ENCODE results near the gene DAPK2.
"Not testable (repeated sequence)": the region's sequence is repeated elsewhere in the genome, so short reads cannot be mapped to it uniquely, and the experiment has no call there.

Gene DAPK2

DNA sequence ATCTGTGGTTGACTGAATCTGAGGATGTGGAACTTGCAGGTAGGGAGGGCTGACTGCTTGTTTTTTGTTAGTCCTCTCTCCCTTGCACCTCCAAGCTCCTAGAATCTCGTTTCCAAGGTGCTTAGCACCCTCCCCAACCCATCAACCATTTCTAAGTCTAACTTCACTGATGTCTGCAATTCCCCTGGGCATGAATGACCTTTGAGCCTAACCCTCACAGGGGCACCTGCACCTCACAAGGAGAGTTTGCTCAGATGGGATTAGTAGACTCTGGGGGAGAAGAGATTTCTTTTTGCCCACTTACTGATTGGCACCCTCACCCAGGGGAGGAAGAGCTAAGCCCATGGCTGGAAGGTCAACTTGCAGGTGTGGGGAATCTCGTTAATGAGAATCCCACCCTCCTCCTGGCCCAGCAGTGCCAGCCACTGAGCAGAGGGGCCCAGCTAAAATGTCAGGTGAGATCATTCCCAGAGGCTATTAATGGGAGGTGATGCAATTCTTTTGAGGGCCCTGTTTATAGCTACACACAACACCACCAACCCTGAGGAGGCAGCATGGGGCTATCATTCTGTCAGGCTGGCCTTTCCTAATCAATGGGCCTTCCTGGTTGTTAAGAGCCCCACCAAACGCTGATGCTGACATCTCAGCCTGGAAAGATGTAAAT is 130.9 kb downstream of the DAPK2 start:
- DNase-seq (ENCODE audit: low spot score) = no peak

DNA sequence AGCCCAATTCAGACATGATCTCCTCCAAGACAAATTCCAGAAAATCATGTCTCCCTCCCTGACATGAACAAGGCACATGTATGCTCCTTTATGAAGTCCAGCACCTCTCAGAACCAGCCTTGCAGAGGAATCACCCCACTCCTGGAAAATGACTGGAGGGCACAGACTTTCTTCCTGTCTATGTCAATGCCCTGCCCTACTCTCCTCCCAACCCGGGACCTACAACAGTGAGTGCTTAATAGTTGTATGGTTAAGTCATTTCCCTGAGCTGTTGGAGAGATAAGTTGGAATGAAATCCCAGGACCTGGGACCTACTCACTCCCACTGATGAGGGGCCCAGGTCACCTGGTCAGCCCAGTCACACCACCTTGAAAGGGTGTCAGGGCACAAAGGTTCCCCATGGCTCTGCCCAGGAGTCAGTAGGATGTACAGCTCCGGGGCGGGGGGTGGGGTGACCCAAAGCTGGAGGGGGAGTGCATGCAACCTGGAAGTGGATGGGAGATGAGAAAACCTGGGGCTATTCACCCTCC is 132.4 kb downstream of the DAPK2 start:
- no peak for DNase-seq (ENCODE audit: low spot score)

DNA sequence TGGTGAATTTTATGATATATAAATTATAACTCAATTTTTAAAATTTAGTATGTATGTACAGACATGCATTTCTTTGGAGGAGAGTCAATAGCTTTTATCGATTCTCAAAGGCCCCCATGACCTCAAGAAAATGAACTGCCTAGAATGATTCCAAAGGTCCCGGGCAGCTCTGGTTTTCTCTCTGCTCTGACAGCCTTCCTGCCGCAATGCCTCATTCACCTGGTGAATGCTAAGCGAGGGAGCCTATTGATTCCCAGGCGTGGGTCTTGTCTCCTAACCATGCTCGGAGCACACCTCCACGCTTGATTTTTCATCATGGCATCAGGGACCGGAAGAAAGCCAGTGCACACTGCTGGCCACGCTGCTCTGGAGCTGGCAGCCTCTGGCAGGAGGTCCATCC is 132.9 kb downstream of the DAPK2 start:
- no peak for DNase-seq (ENCODE audit: low spot score)

DNA sequence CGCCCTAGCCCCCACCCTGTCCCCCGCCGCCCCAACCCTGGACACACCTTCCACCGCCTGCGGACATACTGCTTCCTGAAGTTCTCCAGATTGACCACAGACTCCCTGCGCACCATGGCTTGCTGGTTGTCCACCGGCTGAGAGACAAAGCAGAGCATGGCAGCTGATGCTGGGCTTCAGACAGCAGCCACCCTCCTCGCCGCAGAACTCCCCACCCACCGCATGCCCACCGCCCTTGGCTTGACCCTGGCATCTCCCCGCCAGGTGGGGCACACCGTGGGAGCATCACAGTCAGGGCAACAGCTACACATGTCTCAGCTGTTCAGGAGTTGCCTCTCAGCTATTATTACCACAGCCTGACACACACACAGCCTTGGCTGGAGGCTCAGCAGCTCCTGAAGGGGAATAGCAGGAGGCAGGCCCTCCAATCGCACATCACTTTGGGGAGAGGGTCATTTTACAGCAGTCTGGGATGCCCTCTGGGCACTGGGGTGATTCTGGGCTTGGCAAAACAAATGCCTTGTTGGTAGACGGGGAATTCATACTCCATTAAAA is 134.1 kb downstream of the DAPK2 start:
- DNase-seq (ENCODE audit: low spot score) = no peak

DNA sequence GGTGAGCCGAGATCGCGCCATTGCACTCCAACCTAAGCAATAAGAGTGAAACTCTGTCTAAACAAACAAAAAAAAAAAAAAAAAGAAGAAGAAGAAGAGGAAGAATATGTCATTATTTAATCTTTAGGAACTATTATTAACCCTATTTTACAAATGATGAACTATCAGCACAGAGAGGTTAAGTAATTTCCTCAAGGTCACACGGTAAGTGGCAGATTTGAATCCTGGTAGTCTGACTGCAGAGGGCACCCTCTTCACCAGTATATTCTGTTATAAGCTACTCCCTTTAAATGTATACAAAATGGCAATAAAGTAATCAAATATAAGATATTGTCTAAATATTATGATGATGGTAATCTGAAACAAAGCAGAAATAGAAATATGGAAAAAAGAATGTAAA is 135.1 kb downstream of the DAPK2 start:
- DNase-seq (ENCODE audit: low spot score) = no peak

DNA sequence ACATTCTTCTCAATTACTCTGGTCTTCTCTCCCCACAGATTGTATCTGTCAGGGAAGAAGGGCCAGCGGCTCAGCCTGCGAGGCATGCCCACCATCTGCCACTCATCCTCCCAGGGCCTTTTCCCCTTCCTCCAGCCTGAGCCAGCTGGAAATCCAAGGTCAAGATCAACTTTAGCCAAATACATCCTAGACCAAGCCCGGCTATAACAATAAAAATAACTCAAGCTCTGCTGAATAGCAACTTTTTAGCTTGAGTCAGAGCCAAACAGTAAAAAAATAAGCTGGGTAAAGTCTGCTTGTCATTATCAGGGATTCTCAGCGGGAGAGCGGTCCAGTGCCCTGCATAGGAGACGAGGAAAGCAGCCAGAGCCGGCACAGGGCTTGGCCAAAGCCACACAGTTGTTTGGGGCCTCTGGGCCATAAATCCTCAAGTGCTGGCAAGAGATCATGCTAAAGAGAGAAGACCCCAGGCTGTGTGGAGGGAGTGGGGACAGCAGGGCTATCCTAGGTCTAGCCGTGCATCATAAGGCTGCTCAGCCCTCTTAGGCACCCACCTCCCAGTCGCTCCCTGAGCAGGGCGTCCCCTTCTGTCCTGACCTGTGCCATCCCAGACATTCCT is 136.4 kb downstream of the DAPK2 start:
- no peak for DNase-seq (ENCODE audit: low spot score)

DNA sequence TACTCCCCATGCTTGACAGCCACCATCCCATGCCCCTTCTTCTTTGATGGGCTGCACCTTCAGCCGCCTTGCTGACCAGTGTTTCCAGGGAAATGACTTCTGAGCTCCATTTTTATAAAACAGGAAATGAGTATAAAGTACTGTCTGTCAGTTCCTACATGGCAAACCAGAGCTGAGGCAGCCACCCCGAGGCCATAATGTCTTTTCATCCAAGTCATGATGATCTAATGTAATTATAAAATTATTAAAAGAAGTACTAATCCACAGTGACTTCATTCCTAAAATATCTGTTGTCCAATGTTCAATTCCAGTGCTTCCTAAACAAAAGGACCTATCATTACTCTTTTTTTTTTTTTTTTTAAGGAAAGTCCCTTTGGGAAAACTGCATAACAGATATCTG is 137.3 kb downstream of the DAPK2 start:
- DNase-seq (ENCODE audit: low spot score) = no peak

DNA sequence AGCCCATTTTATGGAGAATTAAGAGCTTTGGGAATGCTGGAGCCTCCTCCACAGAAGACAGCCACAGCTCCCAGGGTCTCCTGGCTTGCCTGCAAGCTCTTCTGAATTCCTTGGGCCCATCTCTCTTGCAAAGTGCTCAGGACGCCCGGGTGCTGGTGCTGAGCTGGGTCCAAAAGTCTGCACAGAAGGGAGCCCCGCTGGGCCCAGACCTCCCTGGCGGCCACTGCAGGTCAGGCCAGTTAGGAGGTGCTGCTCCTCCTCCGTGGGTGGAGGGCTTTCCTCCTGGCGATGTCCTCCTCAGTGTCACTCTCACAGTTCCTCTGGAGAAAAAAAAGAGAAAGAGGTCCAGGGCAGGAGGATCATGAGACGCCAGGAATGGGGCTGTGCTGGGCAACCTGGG is 138.0 kb downstream of the DAPK2 start:
- no peak for DNase-seq (ENCODE audit: low spot score)

DNA sequence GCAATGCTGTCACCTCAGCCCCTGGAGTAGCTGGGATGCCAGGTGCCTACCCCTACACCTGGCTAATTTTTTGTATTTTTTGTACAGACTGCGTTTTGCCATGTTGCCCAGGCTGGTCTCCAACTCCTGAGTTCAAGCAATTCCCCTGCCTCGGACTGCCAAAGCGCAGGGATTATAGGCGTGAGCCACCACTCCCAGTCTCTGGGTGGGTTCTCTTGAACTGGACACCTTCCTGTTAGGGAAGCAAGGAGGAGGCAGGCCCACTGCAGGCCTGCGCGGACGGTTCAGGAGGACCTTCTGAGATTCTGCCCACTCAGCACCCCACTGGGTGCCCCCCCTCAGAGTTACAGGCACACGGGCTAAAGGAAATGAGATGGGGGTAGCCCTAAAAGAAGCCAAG is 138.8 kb downstream of the DAPK2 start:
- no peak for DNase-seq (ENCODE audit: low spot score)

DNA sequence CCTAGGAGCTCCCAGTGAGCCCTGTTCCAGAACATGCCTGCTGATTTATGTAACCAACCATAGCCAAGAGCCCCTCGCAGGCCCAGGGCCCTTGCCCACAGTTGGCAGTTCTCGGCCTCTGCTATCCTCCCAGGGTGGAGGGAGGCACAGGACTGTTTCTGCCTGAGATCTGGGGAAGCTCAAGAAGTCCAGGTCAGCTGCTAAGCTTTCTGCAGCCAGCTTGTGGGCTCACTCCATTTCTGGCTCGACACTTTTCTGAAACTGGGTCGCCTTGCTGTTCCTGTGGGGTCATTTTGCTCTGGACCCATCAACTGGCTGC is 140.1 kb downstream of the DAPK2 start:
- no peak for DNase-seq (ENCODE audit: low spot score)

DNA sequence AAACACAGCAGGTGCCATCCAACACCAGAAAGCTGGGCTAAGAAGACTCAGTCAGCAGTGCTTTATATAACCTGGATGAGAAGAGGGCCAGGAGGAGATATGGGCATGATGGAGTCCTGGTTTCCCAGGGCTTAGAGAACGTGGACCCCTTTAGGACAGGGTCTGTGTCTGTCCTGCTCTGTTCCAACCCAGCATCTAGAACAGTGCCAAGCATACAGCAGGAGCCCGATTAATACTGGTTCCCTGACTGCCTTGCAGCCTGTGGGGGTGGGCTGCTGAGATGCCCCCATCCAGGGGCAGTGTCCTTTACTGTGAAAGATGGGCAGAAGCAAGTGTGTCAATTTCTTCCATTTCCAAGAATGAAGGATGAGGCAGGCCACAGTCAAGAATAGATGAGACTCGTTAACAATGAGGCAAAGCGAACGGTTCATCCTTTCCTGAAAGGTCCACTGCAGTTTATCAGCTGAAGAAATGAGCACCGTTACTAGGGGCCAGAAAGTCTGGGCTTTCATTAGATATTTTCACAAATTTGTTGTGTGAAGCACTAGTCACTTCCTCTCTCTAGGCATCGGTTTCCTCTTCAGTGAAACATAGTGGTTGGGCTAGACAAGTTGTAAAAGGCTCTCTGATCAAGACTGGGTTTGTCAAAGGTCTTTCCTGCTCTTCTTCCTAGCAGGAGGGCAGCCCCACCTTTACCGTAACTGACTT is 140.6 kb downstream of the DAPK2 start:
- no peak for DNase-seq (ENCODE audit: low spot score)

DNA sequence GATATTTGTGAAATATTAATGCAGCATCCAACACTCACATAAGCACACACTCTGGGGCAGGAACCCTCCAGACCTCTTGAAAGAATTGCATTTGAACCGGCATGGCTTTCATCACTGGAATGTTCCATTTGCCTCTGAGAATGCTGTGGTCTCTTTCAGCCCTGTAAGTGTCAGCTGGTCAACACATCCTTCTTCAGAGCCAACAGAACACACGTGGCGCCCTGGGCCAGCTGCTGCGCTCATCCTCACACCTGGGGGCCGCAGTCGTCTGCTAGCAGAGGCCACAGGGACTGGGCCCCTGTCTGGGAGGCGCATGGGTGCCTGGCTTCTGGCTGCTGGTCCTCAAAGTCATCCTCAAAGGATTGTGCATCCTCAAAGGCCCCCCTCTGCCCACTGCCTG is 141.2 kb downstream of the DAPK2 start:
- no peak for DNase-seq (ENCODE audit: low spot score)

DNA sequence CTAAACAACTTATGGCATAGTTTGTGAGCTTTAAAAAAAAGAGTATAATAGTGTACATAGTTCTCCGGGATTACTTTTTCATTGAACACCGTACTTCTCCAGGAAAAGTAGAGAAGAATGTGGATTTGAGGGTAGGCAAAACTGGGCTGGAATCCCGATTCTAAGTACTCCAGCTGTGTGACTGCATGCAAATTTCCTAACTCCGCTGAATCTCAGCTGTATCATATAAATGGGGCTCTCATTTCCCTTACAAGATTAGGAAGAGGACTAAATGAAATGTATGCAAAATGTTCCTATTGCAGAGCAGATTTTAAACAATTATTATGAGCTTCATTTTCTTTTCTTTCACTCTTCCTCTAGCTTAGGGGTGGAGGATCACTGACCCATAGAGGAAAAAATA is 142.2 kb downstream of the DAPK2 start:
- DNase-seq (ENCODE audit: low spot score) = no peak

DNA sequence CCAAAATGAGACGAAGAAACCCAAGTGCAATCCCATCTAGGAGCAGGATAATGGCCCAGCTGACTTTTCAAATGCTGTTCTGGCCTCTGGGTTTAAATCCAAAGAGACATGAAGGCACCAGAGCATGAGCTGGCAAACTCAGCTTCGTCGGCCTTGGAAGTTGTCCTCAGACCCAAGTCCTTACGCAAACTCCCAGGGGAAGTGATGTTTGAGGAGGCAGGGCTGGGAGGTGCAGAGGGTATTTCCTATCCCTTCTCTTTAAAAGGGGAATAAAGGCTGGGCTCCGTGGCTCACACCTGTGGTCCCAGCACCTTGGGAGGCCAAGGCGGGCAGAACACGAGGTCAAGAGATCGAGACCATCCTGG is 143.6 kb downstream of the DAPK2 start:
- DNase-seq (ENCODE audit: low spot score) = no peak

DNA sequence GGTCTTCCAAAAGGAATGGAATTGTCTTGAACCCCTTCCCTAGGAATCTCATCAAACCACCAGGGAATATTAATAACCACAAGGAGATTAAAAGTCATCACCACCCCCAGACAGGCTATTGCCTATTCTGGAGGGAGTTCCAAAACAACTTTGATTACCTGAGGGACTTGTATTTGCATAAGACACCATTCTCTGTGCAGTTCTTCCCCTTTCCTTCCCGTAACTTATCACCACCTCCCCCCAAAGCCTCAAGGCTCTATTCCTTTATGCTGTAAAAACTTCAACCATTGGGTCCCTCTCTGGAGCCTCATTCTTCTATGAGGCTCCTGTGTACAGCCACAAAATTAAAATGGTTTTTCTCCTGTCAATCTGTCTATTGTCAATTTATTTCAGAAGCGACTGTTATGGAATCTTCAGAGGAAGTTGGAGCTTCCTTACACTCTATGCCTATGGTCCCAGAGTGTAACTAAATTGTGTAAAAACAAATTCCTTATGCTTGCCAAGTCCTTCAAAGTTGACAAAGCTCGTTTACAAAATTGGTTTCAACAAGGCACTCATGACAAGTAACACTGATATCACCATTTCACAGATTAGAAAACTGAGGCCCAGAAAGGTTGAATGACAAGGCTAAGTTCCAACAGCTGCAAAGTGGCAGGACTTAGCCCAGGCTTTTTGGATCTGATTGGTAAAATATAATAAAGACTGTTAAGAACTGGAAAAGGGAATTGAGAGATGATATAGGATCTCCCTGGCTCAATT is 144.2 kb downstream of the DAPK2 start:
- no peak for DNase-seq (ENCODE audit: low spot score)

DNA sequence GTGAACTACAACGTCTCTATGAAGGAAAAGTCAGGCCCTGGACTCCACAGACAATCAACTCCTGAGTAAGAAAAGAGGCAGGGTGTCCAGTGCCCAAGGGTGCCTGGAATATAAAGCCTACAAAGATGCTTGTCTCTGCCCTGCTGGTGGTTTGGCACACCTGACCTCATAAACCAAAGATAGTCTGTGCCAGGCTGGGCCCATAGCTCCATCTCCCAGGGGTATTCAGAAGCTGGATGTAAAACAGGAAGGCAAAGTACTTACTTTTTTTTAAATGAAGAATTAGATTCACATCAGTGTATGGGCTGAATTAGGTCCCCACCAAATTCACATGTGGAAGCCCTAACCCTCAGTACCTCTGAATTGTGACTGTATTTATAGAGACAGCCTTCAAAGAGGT is 146.0 kb downstream of the DAPK2 start:
- no peak for DNase-seq (ENCODE audit: low spot score)

DNA sequence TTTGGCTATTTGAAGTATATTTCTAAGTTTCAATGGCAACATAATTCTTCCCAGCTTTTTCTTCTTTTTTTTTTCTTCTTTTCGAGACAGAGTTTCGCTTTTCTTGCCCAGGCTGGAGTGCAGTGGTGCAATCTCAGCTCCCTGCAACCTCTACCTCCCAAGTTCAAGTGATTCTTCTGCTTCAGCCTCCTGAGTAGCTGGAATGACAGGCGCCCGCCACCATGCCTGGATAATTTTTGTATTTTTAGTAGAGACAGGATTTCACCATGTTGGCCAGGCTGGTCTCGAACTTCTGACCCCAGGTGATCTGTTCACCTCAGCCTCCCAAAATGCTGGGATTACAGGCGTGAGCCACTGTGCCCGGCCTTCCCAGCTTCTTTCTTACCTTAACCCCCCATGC is 146.7 kb downstream of the DAPK2 start:
- not testable (repeated sequence) for DNase-seq (ENCODE audit: low spot score)

DNA sequence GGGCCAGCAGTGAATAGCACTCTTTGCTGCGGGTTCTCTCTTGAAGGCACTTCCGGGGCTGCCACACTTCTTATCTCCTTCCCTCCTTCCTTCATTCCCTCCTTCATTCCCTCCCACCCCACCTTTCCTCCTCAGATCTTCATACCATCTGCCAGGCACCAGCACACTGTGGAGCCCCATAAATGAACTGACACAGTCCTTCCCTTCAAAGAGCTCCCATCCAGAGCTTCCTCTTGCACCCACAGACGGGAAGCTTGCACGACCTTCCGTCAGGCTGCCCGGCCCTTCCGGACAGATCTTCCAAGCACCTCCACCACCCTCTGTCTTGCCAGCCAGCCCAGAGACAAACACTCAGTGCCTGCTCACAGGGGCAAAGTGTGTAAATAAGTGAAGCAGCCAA is 147.1 kb downstream of the DAPK2 start:
- DNase-seq (ENCODE audit: low spot score) = no peak

DNA sequence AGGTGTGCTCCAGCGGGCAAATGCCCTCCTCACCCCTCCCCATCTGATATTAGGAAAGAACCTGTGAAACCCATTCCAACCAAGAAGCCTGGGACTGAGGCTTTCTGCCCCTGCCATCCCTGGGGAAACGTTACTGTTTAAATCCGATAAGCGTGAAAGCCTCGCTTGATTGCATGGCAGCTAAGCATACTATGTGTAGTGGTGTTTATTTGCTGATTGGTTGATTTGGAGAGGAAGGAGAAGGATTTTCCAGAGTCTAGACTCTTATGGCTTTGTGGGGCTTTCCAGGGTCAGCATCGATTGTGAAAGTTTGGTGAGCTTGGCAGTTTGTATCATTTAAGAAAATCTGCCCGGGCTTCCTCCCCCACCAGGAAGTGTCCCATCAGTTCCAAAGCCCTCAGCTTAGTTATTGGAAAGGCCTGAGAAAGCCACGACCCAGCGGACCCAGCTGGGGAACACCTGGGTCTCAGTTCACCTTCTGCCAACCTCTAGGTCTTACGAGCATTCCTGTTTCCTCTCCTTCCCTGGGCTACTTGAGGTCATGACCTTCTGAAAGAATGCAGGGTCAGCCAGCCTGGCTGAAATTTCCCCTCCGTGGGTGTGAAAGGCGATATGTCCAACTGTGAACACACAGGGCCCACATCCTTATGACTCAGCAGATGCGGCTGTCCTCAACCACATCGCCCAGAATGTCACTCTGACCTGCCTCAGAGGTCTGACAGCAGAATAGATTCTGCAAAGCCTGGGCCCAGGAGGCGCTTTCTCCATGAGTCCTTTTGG is 149.8 kb downstream of the DAPK2 start:
- DNase-seq (ENCODE audit: low spot score) = no peak

DNA sequence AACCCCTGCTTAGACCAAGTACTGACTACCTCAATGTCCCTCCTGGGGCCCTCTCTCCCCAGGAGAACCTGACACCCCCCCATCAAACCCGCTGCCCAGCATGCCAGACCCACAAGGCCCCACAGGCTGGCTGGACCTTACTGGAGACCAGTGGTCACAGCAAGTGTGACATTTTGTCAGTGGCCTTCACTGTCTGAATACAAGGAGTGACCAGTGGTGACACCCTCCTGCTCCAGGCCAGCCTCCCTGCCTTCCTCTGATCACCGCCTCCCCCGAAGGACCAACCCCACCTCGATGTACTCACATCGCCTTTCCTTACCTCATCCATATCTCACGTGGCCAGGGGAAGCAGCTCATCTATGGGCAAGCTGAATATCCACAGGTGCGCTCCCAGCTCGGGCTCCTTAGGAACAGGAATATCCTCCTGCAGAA is 150.5 kb downstream of the DAPK2 start:
- DNase-seq (ENCODE audit: low spot score) = no peak

DNA sequence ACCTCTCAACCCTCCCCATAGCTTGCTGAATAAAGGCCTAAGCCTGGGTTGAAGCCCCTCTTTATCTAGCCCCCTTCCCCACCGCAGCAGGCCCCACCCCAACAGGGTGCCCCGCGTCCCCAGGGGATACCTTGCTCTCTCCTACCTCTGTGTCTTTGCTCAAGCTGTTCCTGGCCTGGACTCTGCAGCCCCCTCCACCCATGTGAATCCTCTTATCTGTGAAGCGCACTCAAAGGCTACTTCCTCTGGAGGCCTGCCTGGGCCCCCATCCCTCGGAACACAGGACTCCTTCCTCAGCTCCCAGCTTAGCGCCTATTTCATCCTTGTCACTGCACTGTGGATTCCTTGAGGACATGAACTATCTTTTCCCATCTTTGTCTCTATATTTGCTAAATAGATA is 151.1 kb downstream of the DAPK2 start:
- DNase-seq (ENCODE audit: low spot score) = no peak

DNA sequence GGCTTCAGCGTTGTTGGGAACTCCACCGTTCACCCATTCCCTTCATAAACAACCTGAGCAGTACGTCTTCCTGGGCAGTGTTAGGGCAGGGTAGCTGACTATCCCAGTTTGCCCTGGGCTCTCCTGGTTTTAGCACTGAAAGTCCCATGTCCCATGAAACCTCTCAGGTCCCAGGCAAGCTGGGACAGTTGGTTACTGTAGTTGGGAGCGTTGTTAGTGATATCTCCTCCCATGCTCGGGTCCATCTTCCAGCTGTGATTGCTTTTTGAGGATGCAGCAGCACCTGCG is 151.7 kb downstream of the DAPK2 start:
- DNase-seq (ENCODE audit: low spot score) = no peak

Data from iPS-NIHi11 (cell line).